B cell (primary cell): ENCODE data around the gene KIAA1217. TPM values are rescaled to one million over a fixed set of nuclear protein-coding genes. Genes with fewer than 3 reads are reported as not detected.

Experiments used
- ATAC-seq: fragments of 200-7000 bp; cut with Tn5 transposase; one replicate; pipeline ENCODE4 v1.10.0; 2021; ENCODE audit warnings: low read depth, mild to moderate bottlenecking, moderate number of reproducible peaks, moderate library complexity
- CTCF ChIA-PET: fragments of 350-600 bp; sonication (Branson Sonifier 250); formaldehyde crosslinking; loops from one replicate; lab custom pipeline; 2021; ENCODE audit warnings: antibody characterized with exemption, inconsistent platforms; lab: Charles Lee
- POLR2A ChIA-PET: fragments of 350-600 bp; sonication (Branson Sonifier 250); formaldehyde crosslinking; loops from one replicate; lab custom pipeline; 2021; ENCODE audit warnings: antibody characterized with exemption; lab: Charles Lee
- DNase-seq: peaks from one replicate; pipeline ENCODE4 v3.0.0; 2013
- H2AFZ ChIP-seq: 2 replicates; pipeline ENCODE4 v1.6.1; 2012; ENCODE audit warnings: mild to moderate bottlenecking, low read depth, low read length; ENCODE audit not compliant: insufficient read depth, poor library complexity, severe bottlenecking
- H3K27ac ChIP-seq, 2 donors: 1 replicate in 1 of 2; 2 replicates in 1 of 2; pipeline ENCODE4 v1.5.1; 2012 to 2013; ENCODE audit warnings: low read length in 2 of 2, mild to moderate bottlenecking in 2 of 2, moderate library complexity in 1 of 2
- H3K27me3 ChIP-seq, 4 experiments: fragments of 200-600 bp in 1 of 4; sonication (generic) in 1 of 4; replicated peaks in 1 of 4; 1 replicate in 2 of 4; 2 replicates in 2 of 4; pipeline versions ENCODE4 v1.6.1 to v1.7.0; 2013 to 2016; ENCODE audit warnings: low read length in 3 of 4, mild to moderate bottlenecking in 2 of 4, mixed read lengths in 1 of 4, moderate library complexity in 1 of 4; ENCODE audit not compliant: insufficient read depth in 4 of 4, control insufficient read depth in 3 of 4; ENCODE audit errors: control extremely low read depth in 1 of 4
- H3K36me3 ChIP-seq, 2 experiments: replicated peaks in 1 of 2; 1 replicate in 1 of 2; 2 replicates in 1 of 2; pipeline versions ENCODE4 v1.6.1 to v1.7.1; 2013; ENCODE audit warnings: low read length in 1 of 2; ENCODE audit not compliant: insufficient read depth in 2 of 2, control insufficient read depth in 1 of 2; ENCODE audit errors: control extremely low read depth in 1 of 2, extremely low read depth in 1 of 2
- H3K4me1 ChIP-seq, 2 donors: fragments of 200-600 bp in 1 of 2; sonication (generic) in 1 of 2; 1 replicate in 1 of 2; 2 replicates in 1 of 2; pipeline versions ENCODE4 v1.5.1 to v1.6.1; 2013 to 2017; ENCODE audit warnings: low read length in 2 of 2; ENCODE audit not compliant: control insufficient read depth in 2 of 2, insufficient read depth in 2 of 2
- H3K4me2 ChIP-seq: replicated peaks from 2 replicates; pipeline ENCODE3; 2012; ENCODE audit warnings: mild to moderate bottlenecking, low read depth, low read length; ENCODE audit not compliant: poor library complexity, severe bottlenecking
- H3K4me3 ChIP-seq, 5 experiments: fragments of 200-600 bp in 1 of 5; sonication (generic) in 1 of 5; 1 replicate in 3 of 5; 2 replicates in 2 of 5; pipeline versions ENCODE4 v1.5.1 to v1.7.0; 2011 to 2016; ENCODE audit warnings: low read length in 4 of 5, mild to moderate bottlenecking in 4 of 5, low read depth in 2 of 5, control low read depth in 1 of 5, moderate library complexity in 1 of 5; ENCODE audit not compliant: insufficient read depth in 1 of 5; ENCODE audit errors: control extremely low read depth in 1 of 5, extremely low read depth in 1 of 5
- H3K79me2 ChIP-seq: fragments of 200-600 bp; sonication (generic); one replicate; pipeline ENCODE4 v1.6.0; 2016; ENCODE audit warnings: low read length; ENCODE audit not compliant: control insufficient read depth, insufficient read depth
- H3K9ac ChIP-seq: fragments of 200-600 bp; sonication (generic); 2 replicates; pipeline ENCODE4 v1.6.1; 2017; ENCODE audit warnings: mild to moderate bottlenecking, low read length, moderate library complexity
- H3K9me3 ChIP-seq, 3 donors: one replicate each; pipeline versions ENCODE4 v1.6.1 to v1.7.1; 2013; ENCODE audit warnings: low read length in 2 of 3; ENCODE audit not compliant: control insufficient read depth in 2 of 3, insufficient read depth in 1 of 3; ENCODE audit errors: control extremely low read depth in 1 of 3
- H4K20me1 ChIP-seq: 2 replicates; pipeline ENCODE4 v1.6.0; 2012; ENCODE audit warnings: mild to moderate bottlenecking, low read length; ENCODE audit not compliant: insufficient read depth, control insufficient read depth, poor library complexity, severe bottlenecking
- H3K27ac Mint-ChIP-seq: one replicate; pipeline ENCODE4 v1.8.0; 2021; ENCODE audit warnings: mixed read lengths
- H3K27me3 Mint-ChIP-seq: one replicate; pipeline ENCODE4 v1.8.0; 2021; ENCODE audit warnings: mixed read lengths
- H3K4me1 Mint-ChIP-seq: one replicate; pipeline ENCODE4 v1.8.0; 2021; ENCODE audit warnings: mixed read lengths
- H3K4me3 Mint-ChIP-seq: one replicate; pipeline ENCODE4 v1.8.0; 2021; ENCODE audit warnings: mixed read lengths
- H3K9me3 Mint-ChIP-seq: one replicate; pipeline ENCODE4 v1.8.0; 2022; ENCODE audit warnings: mixed read lengths; ENCODE audit not compliant: insufficient read depth
- EZH2 ChIP-seq: IDR thresholded peaks from 2 replicates; pipeline ENCODE4 v1.6.1; 2012; ENCODE audit warnings: borderline replicate concordance, low read depth, mild to moderate bottlenecking, moderate library complexity, low read length; ENCODE audit not compliant: insufficient read depth, poor library complexity, severe bottlenecking
- WGBS: methylation state at CpG from one replicate; pipeline ENCODE4 v1.1.5; 2013; ENCODE audit warnings: missing lambda C conversion rate; ENCODE audit not compliant: insufficient coverage; 5-methylcytosine and 5-hydroxymethylcytosine counted together
- intact Hi-C: fragments of 100-400 bp; cut with micrococcal nuclease; formaldehyde crosslinking; loops from one replicate; pipeline ENCODE4 v1.10.0; 2022
- polyA plus RNA-seq: library from polyadenylated mRNA; depleted of rRNA; stranded (reverse); fragments of >200 nt; gene quantifications from 2 replicates; pipeline ENCODE4 v1.2.3, GENCODE V29; 2012
- total RNA-seq, 2 donors: library from RNA; stranded (reverse); fragments of 120-200 nt in 1 of 2; gene quantifications; 1 replicate in 1 of 2; 2 replicates in 1 of 2; pipeline versions ENCODE4 v1.2.3 to v1.2.4, GENCODE V29; 2013 to 2022
- TF ChIP-seq, protein P1 (sequence below): fragments of 200-600 bp; IDR thresholded peaks from one replicate; pipeline ENCODE4 v1.8.0; 2022; ENCODE audit warnings: antibody characterized with exemption, mild to moderate bottlenecking

The KIAA1217 gene
- total and polyA plus RNA-seq, 2 donors (not counting 1 experiment from before 2014, with no cell fraction given) = 0.67 TPM; not detected in 1

DNA sequence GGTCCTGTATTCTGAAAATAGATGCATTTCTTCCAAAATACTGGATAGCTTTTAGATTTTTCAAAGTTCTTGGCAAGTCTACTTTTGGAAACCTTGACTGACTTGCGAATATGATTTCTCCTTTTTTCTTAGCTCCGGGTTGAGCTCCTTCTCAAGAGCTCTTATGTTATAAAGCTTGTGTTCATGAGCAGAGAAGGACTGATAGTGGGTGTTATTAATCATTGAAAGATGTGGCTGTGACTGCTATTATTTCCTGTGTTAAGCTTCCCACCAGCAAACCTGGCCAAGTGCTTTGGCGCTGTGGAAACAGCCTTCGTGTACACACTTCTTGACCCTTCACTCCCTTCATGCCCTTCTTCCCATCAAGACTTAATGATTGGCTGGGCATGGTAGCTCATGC is 98.2 kb downstream of the KIAA1217 start:
- no peaks in the 10 kb centered on the region for H3K36me3 ChIP-seq
- no peaks in the 10 kb centered on the region for H3K9me3 Mint-ChIP-seq
- no CpG with 5 or more reads among the region's 4 CpGs for WGBS
- no peak overlapping the region for H3K27ac Mint-ChIP-seq
- no peaks in the 10 kb centered on the region for H3K9me3 ChIP-seq
- H3K27me3 Mint-ChIP-seq = no peaks in the 10 kb centered on the region
- H3K4me2 ChIP-seq = no peak overlapping the region
- no peaks in the 10 kb centered on the region for H3K4me1 Mint-ChIP-seq
- H3K4me3 Mint-ChIP-seq = no peak overlapping the region
- H3K9ac ChIP-seq = no peak overlapping the region
- no peak for ATAC-seq
- H3K4me3 ChIP-seq = no peak overlapping the region
- H4K20me1 ChIP-seq = no peaks in the 10 kb centered on the region
- intact Hi-C loops = no loop called here
- POLR2A ChIA-PET = no interaction called here
- CTCF ChIA-PET = no interaction called here
- no peaks in the 10 kb centered on the region for H3K79me2 ChIP-seq
- DNase-seq = no peak
- no peak overlapping the region for H3K27ac ChIP-seq
- no peaks in the 10 kb centered on the region for H3K27me3 ChIP-seq
- H3K4me1 ChIP-seq = no peaks in the 10 kb centered on the region
- H2AFZ ChIP-seq = no peak overlapping the region
- no peak for TF ChIP-seq EZH2
- TF ChIP-seq, protein P1, sequence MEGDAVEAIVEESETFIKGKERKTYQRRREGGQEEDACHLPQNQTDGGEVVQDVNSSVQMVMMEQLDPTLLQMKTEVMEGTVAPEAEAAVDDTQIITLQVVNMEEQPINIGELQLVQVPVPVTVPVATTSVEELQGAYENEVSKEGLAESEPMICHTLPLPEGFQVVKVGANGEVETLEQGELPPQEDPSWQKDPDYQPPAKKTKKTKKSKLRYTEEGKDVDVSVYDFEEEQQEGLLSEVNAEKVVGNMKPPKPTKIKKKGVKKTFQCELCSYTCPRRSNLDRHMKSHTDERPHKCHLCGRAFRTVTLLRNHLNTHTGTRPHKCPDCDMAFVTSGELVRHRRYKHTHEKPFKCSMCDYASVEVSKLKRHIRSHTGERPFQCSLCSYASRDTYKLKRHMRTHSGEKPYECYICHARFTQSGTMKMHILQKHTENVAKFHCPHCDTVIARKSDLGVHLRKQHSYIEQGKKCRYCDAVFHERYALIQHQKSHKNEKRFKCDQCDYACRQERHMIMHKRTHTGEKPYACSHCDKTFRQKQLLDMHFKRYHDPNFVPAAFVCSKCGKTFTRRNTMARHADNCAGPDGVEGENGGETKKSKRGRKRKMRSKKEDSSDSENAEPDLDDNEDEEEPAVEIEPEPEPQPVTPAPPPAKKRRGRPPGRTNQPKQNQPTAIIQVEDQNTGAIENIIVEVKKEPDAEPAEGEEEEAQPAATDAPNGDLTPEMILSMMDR = no peak

DNA sequence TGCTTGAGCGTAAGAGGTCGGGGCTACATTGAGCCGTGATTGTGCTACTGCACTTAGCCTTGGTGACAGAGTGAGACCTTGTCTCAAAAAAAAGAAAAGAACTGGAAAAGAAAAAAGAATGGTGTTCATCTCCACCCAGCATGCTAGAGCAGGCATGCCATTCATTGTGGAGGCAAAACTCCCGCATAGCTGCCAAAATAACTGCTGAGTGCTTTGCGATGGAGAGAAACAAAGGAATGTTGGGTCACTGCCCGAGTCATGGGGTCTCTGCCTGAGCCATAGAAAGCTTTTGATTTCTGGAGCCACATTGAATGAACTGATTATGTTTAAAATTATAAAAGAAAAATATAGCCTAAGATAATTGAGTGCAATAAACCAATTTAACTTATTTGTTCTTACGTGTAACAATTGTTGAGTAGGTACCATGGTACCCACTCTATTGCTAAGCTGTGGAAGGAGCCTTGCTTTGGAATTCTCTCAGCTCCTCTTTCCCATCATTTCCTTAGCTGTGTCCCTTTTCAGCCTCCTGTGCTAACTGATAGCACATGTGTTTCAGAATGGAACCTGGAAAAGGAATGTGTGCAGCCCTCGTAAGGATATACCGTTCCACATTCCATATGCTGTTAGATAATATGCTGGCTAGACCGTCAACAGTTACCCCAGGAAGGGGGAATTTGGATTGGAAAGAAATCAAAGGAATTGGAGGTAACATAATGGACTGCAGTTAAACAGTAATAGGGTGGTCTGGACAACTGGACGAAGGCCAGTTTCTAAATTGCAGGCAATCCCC is 99.0 kb downstream of the KIAA1217 start:
- H3K4me2 ChIP-seq = no peak overlapping the region
- CTCF ChIA-PET = no interaction called here
- no peaks in the 10 kb centered on the region for H3K4me1 Mint-ChIP-seq
- no peak overlapping the region for H3K4me3 ChIP-seq
- H3K79me2 ChIP-seq = no peaks in the 10 kb centered on the region
- ATAC-seq (no peak), DNase-seq (no peak)
- 86% methylated on average over 5 of the region's 11 CpGs for WGBS
- H3K9me3 ChIP-seq = no peaks in the 10 kb centered on the region
- H3K4me3 Mint-ChIP-seq = no peak overlapping the region
- H3K27me3 Mint-ChIP-seq = no peaks in the 10 kb centered on the region
- no peaks in the 10 kb centered on the region for H4K20me1 ChIP-seq
- no peaks in the 10 kb centered on the region for H3K27me3 ChIP-seq
- H3K27ac ChIP-seq = no peak overlapping the region
- intact Hi-C loops = no loop called here
- no peaks in the 10 kb centered on the region for H3K9me3 Mint-ChIP-seq
- no peaks in the 10 kb centered on the region for H3K36me3 ChIP-seq
- H3K9ac ChIP-seq = no peak overlapping the region
- POLR2A ChIA-PET = no interaction called here
- TF ChIP-seq EZH2 = no peak
- TF ChIP-seq, protein P1 = no peak
- H2AFZ ChIP-seq = no peak overlapping the region
- no peak overlapping the region for H3K27ac Mint-ChIP-seq
- H3K4me1 ChIP-seq = no peaks in the 10 kb centered on the region
